SK-N-SH (cell line): ENCODE measurements around the gene KCNMB1.

Source experiments
- NFIC ChIP-seq: IDR thresholded peaks from 2 replicates; pipeline ENCODE4 v1.4.0; 2012; ENCODE audit warnings: borderline replicate concordance
- USF1 ChIP-seq: IDR thresholded peaks from 2 replicates; pipeline ENCODE4 v1.4.0; 2012; ENCODE audit warnings: low read depth, borderline replicate concordance
- TF ChIP-seq, protein P1 (sequence below): fragments of 200-600 bp; sonication (generic); IDR thresholded peaks from 2 replicates; pipeline ENCODE4 v1.6.1; 2017; ENCODE audit warnings: antibody characterized with exemption, mild to moderate bottlenecking, moderate library complexity
- TF ChIP-seq, protein P2 (sequence below): IDR thresholded peaks from 2 replicates; pipeline ENCODE4 v1.4.0; 2012; ENCODE audit warnings: low read depth
- TF ChIP-seq, protein P3 (sequence below): IDR thresholded peaks from 2 replicates; pipeline ENCODE4; 2012

DNA sequence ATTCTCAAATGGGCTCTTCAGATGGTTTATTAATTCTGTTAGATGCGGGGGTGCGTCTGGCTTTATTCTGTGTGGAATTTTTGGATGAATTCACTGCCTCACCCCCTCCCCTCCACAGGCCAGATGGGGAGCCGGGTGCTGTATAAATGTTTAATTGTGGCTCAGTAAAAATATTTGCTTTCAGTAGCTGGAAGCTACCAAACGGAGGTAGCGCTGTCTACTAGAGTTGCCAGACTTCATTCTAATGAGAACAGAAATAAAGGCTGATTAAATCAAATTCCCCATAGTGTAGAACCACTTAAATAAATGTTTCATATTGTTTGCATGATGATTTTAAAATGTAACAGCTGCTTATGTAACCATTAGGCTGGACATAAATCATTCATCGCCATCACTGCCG, 34.5 kb upstream of the KCNMB1 start:
- TF ChIP-seq, protein P1, sequence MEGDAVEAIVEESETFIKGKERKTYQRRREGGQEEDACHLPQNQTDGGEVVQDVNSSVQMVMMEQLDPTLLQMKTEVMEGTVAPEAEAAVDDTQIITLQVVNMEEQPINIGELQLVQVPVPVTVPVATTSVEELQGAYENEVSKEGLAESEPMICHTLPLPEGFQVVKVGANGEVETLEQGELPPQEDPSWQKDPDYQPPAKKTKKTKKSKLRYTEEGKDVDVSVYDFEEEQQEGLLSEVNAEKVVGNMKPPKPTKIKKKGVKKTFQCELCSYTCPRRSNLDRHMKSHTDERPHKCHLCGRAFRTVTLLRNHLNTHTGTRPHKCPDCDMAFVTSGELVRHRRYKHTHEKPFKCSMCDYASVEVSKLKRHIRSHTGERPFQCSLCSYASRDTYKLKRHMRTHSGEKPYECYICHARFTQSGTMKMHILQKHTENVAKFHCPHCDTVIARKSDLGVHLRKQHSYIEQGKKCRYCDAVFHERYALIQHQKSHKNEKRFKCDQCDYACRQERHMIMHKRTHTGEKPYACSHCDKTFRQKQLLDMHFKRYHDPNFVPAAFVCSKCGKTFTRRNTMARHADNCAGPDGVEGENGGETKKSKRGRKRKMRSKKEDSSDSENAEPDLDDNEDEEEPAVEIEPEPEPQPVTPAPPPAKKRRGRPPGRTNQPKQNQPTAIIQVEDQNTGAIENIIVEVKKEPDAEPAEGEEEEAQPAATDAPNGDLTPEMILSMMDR, result no peak
- TF ChIP-seq, protein P2, sequence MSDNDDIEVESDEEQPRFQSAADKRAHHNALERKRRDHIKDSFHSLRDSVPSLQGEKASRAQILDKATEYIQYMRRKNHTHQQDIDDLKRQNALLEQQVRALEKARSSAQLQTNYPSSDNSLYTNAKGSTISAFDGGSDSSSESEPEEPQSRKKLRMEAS, result no peak
- TF ChIP-seq, protein P3, sequence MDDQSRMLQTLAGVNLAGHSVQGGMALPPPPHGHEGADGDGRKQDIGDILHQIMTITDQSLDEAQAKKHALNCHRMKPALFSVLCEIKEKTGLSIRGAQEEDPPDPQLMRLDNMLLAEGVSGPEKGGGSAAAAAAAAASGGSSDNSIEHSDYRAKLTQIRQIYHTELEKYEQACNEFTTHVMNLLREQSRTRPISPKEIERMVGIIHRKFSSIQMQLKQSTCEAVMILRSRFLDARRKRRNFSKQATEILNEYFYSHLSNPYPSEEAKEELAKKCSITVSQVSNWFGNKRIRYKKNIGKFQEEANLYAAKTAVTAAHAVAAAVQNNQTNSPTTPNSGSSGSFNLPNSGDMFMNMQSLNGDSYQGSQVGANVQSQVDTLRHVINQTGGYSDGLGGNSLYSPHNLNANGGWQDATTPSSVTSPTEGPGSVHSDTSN, result no peak
- TF ChIP-seq USF1 (no peak), NFIC (no peak)
